ENCODE data around the gene ANKRD39.
A peak's percentile ranks its signal among the peaks of the same experiment; 100 is the strongest.

Gene ANKRD39

DNA sequence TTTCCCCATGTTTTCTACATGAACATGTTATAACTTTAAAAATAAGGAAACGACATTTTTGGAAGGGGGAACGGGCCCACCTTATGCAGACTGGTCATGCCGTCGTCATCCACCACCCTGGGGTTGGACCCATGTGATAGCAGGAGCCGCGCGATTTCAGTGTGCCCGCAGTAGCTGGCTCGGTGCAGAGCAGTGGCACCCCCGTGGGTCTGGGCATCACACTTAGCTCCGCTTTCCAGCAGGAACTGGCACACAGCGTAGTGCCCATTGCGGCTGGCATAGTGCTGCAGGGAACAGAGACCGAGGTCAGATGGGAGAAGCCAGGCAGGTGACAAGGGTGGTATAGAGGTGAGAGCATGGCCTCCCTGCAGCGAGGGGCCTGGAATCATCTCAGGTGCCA lies 4.5 kb downstream of the ANKRD39 start:
- no peak for DNase-seq

DNA sequence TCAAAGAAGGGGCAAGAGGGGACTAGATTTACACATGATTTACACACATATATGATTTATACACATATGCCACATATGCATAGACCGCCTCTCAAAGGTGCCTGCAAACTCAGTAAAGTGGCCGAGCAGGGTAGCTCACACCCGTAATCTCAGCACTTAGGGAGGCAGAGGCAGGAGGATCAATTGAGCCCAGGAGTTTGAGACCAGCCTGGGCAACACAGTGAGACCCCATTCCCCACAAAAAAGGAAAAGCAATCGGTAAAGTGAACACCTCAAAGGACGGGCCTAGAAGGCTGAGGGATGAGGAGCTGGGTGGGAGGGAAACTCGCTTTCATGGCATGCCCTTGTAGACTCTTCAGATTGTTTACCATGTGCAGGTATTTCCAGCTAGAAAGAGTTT lies 5.1 kb downstream of the ANKRD39 start:
- DNase-seq = no peak

DNA sequence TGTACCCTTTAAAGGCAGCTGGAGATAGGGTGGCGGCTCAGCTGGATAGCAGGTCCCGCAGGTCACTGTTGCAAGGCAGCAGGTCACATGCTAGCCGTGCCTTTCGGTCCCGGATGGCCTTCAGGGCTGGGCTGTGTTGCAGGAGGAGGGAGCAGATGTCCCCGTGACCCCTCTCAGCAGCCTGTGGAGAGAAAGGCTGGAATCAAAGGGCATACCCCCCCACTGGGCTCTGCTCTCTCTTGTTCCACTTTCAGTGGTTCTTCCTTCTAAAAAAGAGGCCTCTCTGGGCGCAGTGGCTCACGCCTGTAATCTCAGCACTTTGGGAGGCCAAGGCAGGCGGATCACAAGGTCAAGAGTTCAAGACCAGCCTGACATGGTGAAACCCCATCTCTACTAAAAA lies 9.6 kb downstream of the ANKRD39 start:
- DNase-seq = no peak

DNA sequence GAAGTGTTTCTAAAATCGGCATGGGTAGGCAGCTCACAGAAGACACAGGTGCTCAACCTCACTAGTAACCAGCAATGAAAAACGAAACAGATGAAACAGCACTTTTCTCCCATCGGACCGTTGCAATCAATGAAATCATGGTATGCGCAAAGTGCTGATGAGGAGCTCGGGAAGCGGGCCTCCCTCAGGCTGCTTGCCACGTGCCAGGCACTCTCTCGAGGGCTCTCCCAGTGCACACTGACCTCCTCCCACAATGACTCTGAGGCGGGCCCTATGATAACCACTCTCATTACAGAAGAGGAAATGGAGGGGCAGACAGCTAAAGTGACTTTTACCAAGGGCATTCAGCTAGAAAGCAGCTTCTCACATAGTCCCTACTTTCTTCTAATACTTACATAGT lies 10.2 kb downstream of the ANKRD39 start:
- DNase-seq = no peak

DNA sequence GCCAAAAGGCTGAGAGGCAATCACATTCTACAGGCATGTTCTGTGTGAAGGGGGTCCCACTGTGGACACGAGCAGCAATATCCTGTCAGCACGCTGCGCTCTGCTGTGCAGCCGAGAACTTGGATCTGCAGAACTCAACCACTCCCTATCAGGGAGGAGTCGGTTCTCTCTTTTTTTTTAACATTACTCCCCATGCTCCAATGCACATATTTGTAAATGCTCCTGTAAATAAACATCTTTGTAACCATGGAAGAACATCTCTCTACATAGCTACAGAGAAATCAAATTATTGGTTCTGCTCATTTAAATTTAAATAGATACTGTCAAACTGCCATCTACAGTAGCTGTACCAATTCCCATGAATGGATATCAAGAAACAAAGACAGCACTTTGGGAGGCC lies 11.0 kb downstream of the ANKRD39 start:
- no peak for DNase-seq

DNA sequence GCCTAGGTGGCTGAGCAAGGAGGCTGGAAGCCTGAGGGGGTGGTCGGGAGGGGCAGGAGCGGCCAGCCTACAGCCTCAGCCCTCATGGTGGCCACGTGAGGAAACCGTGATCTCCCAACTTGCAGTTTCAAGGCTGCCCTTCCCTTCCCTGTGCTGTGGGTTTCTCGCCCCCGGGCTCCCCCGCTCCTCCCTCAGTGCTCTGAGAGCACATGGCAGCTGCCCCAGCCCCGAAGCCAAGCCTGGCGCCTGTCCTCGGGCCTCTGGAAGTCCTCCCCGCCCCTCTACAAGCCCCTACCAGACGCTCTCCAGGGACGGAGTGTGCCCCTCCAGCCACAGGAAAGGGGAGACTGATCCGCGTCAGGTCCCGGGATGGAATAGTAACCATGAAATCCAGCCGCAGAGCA lies 13.4 kb downstream of the ANKRD39 start:
- no peak for DNase-seq

DNA sequence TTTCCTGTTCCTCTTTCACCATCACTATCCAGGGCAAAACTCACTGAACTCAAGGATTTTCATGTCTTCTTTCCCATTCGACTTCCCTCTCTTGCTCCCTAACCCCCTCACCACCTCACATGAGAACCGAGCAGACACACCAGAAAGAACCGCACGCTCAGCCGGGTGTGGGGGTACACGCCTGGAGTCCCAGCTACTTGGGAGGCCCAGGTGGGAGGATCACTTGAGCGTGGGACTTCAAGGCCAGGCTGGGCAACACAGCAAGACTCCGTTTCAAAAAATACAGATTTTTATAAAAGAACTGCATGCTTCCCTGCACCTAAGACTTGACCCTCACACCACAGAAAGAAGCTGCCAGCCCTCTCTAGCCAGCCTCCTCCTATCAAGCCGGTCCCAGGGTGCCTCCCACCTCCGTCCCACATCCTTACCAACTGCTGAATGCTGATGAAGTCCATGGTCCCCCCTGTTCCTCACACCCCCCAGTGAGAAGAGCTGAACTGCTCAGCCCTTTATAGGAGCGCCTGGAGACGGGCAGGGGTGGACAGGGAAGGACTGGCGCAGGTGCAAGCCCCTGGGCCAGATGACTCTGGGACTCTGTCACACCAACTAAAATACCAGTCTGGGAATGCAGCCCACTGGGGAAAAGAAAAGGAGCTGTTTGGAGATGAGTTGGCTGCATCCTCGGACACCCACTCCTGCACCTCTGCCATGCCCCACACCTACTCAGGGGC lies 14.1 kb downstream of the ANKRD39 start, which contains the start of gene ANKRD23:
Gene ANKRD23 (minus strand): TSS at position 484 of the 731 bp plus-strand sequence. CDS start 29 bp downstream, at position 455.
- DNase-seq = no peak

DNA sequence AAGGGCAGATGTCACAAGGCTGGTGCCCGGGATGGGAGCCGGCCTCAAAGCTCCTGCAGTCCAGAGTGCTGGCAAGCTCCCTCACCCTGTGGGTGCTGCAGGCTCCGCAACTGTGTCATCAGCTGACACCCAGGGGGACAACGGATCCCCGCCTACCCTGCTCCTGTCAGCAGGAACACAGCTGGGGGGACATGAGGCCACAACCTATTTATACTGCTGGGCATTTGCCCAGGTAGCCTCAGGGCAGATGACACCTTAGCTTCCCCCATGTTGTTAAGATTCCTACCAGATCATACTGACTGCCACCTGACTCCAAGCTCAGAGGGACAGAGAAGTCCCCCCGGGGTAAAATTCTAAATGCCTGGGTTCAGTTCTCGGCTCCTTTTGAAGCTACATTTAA lies 15.2 kb downstream of the ANKRD39 start:
- no peak for DNase-seq

DNA sequence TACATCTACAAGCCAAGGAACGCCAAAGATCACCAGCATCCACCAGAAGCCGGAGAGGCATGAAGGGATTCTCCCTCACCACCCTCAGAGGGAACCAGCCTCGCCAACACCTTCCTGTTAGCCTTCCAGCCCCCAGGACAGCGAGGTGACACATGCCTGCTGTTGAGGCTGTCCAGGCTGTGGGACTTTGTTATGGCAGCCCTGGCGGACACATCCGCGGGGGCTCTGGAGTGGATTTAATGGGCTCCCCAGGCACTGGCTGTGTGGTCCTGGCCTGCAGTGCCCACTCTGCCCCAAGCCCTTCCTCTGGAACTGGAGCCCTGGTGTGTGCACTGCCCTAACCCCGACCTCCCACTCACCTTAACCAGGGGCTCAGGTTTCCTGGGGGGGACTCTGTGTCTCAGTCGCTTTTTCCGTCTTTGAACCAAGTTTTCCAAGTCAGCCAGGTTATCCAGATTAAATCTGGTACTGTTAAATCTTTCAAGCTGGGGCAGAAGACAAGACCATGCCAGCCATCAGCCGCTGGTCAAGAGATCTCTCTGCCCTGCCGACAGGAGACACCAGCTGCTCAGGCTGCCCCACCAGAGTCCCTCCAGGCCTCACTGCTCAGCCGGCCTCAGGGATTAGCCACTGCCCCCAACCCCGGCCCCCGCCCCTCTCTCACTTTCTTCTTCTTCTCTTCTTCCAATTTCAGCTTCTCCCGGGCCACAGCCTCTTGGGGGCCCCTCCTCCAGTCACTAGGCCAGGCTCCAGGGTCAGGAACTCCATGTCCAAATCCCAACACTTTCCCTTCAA lies 15.9 kb downstream of the ANKRD39 start:
- DNase-seq = no peak

DNA sequence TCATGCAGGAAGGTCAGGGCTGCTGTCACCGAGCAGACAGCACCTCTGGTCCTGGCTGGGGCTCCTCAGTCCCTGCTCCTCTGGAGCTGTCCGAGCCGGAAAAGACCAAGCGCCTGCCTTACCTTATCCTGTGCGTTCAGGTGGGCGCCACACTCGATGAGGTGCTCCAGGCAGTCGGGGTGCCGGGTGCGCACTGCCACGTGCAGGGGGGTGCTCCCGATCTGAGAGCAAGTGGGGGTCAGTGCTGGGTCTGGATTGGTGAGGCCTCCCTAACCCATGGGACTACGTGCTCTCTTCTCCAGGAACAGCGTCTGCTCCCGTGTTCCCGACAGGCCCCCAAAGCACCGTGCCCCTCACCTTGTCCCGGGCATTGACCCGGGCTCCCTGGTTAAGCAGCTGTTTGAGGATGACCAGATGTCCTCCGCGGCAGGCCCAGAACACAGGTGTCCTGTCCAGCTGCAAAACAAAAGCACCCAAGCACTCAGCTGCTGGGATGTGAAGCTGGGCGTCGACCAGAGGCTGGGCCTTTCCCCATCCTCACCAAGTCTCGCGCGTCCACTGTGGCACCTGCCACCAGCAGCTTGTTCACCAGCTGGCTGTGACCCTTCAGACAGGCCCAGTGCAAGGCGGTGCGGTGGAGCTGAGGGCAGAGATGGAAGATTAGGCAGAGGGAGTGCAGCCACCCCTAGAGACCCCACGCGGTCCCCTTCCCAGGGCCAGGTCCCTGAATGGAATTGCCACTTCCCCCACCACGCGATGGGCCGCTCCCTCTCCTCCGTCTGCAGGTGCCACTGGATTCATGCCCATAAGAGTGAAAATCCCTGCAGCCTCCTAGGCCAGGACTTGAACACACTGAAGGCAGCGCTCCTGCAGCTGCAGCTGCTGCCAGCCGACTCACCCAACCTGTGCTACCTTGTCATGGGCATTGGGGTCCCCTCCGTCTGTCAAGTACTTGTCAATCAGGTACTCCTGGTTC lies 17.7 kb downstream of the ANKRD39 start:
- DNase-seq = no peak

DNA sequence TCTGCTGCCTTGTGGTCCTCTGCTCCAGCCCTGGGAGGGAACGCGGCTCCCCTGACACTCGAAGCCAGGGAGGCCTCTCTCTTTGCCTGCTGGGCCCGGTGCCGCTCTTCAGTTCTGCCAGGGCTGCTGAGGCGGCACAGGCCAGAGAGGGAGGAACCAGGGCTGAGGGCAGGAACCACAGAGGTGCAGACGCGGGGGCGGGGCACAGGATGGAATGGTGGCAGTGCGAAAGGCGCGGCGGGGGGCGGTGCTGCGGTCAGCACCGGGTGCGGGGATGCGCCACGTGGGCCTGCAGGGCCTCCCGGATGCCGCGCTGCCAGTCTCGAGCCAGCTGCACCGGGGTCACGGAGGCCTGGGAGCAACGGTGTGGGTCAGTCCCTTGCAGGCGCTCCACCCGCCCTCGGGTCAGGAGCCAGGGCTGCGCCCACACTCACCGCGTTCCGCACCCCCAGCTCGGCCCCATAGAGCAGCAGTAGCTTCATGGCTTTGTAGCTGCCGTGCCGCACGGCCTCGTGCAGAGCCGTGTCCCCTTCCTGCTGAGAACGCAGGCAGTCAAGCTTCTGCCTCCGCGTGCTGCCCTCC lies 18.4 kb downstream of the ANKRD39 start:
- no peak for DNase-seq

DNA sequence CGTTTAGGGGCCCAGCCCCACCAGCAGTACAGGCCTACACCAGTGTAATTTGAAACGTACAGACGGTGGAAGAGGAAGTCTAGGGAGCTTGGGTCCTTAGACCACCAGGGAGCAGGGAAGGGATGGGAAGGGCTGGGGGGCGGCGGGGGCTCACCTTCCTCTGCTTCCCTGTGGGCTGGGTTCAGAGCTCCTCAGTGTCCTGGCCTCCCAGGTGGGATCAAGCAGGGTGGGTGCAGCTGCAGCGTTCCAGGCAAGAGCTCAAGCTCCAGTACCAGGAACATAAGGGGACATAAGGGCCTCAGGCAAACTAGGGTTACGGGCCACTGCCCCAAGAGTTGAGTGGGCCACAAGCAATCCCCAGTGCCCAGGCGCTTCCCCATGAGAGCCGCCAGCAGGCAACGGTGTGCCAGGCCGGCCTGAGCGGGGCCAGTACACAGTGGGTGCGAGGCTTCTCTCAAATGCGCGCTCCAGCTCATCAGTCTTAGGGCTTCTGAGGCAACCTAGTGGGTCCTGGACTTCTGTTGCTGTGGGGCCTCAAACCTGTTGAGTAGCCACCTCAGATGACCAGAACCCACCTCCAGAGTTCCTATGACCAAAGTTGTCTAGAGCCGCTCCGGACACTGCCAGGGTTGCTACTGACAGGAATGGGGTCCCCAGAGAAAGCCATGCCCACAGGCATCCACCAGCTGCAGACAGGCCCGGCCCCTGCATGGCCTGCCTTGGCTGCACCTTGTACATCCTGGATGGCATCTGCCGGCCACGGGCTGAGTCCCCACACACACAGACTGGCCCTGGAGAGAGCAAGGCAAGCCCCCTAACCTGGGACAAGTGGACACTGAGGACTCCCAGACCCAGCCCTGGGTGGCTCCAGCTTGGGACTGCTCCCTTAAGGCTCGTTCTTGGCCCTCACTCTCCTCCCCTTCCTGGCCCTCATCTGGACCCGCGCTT lies 19.2 kb downstream of the ANKRD39 start:
- no peak for DNase-seq

DNA sequence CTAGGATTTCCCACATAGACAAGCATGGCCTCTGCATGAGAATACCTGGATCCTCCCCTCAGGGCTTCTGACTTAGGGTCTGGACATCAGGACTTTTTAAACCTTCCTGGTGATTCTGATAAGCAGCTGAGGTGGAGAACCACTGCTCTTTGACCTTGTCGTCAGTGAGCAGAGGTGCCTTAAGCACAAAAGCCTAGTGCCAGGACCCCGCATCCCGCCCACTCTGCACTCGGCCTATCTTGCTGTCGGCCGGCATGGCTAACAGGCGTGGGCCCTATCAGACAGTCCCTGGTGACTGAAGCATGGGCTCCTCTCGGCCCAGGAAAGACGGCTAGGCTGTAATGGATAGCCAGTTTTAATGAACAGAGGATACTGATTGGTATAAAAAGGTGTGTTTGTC lies 20.2 kb downstream of the ANKRD39 start:
- DNase-seq = no peak

DNA sequence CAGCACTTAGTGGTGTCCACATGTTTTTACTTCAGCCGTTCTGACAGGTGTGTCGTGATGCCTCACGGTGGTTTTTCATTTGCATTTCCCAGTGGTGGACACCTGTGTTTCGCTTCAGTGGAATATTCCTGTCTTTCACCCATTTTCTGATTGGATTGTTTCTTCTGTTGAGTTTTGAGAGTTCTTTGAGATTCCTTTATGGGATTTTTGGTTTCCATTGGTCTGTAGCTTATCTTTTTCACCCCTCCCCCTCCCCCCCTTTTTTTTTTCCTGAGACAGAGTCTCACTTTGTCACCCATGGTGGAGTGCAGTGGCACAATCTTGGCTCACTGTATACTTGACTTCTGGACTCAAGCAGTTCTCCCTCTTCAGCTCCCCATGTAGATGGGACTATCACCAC lies 22.0 kb downstream of the ANKRD39 start:
- no peak for DNase-seq

DNA sequence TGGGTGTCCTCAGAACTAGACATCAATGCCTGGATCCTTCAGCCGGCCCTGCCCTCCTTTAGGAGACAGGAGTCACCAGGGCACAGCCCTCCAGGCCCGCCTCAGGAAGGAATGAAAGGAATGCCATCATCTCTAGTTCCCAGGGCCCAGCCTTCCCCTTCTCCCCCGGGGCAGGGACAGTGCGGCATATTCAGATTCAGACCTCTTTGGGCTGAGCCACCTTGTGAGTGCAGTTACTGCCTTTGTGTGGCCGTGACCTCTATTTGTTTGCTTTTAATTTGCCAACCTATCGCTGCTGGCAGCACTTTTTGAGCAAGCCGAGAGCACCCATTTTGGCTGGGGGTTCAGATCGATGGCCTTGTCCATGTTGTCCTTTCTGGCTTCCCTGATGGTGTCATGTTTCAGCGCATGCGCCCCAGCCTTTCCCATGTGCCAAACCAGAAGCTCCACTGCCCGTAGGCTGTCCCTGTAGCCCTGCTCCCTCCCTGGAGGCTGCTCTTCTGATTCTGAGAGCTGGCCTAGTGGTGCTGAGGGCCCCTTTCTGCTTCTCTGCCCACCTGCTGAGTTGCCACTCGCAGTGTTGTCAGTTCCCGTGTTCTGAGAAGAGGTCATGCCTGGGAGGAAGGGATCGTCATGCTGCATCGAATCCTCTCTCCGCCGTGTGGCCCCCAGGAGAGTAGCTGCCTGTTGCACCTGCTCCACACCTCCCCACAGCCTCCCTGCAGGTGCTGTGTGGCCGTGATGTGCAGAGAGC lies 24.9 kb downstream of the ANKRD39 start:
- peak; percentile 64 for DNase-seq

DNA sequence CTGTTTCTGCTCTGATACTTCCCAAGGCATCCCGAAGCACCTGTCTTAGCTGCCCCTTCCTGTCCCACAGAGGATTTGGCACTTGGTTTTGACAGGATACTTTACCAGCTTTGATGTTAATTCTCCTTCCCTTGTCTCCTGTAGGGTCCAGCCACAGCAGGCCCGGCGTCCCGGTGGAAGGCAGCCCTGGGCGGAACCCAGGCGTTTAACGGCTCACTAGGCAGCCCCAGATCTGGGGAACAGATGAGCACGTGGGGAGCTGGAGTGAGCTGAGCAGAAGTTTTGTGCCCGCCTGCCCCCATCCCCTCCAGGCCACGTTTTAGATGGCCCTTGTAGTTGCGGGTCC lies 25.4 kb downstream of the ANKRD39 start:
- no peak for DNase-seq

DNA sequence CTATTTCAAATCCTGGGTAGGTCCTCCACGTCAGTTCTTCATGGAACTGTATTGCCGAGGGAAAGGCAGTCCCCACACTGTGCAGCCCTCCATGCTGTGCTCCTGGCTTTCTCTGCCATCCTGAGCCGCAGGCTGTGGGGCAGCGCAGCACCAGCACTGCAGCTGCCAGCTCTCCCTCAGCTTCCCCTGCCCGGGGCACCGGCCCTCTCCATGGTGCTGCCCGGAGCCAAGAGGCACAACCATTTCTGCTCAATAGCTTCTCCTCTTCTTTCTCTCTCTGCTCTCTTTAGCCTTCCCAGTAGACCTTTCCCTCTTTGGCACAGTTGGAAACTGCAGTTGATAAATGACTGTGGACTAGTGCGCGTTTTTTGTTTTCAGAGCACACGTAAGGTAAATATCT lies 26.1 kb downstream of the ANKRD39 start:
- DNase-seq = no peak

DNA sequence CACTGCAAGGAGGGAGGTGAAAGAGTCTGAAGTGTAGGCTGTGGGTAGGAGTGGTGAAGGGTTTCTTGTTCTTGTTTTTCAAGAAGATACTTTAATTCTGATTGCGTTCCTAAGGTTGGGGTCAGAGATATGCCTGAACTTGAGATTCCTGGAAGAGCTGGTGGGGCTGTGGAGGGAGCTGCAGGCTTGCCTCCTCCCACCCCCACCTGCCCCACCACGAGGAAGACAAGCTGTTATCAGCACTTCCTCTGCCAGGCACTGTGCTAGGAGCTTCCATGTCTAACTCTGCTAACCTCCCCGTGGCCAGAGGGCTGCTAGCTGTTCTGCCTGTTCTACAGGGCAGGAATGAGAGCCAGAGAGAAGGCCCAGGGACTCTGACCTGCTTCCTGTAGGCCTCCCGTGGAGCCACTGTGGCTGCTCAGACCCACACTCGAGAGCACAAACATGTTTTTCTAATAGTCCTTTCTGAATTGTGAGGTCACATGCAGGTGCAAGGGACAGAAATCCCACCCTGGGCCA lies 27.7 kb downstream of the ANKRD39 start:
- no peak for DNase-seq

DNA sequence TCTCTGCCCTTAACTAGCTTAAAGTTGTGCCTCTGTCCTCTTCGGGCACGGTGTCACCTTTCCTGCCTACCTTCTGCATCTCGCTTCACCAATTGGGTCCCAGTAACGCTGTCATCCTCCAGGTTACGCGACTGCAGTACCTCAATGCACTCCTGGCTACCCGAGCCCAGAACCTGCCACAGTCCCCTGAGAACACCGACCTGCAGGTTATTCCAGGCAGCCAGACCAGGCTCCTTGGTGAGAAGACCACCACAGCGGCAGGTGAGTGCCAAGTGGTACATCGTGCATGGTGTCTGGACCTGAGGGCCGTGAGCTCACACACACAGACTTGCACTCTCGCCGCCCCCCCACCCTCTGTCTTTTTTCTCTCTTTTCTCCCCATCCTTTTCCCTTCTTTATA lies 28.9 kb downstream of the ANKRD39 start:
- DNase-seq = no peak

DNA sequence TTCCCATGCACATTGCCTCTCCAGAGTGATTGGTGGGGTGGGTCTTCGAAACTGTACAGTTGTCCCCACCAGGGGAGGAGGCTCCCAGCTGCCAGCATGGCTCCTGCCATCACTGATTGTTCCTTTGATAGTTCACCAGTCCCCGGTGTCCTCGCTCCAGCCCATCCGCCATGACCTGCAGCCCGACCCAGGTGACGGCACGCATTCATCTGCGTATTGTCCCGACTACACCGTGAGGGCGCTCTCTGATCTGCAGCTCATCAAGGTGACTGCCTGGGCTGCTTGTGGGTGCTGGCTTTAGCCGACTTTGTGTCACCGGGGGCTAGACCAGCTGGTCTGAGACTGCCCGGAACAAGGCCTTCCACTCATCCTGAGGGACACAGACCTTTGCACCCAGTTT lies 29.4 kb downstream of the ANKRD39 start:
- DNase-seq = no peak

All from right forelimb (tissue), 1 donor.